Kidney epithelial cell (primary cell): ENCODE data around the gene PHACTR3. TPM values are rescaled to one million over a fixed set of nuclear protein-coding genes. Genes with fewer than 3 reads are reported as not detected.
"Not testable (repeated sequence)": the region's sequence is repeated elsewhere in the genome, so short reads cannot be mapped to it uniquely, and the experiment has no call there.

Experiments used
- DNase-seq: peaks from one replicate; pipeline ENCODE4 v3.0.0-alpha.2; 2010; ENCODE audit warnings: low read depth
- H3K27me3 ChIP-seq: 2 replicates; pipeline ENCODE4 v1.6.0; 2011; ENCODE audit warnings: low read length; ENCODE audit not compliant: control insufficient read depth, insufficient read depth
- H3K36me3 ChIP-seq: 2 replicates; pipeline ENCODE4 v1.5.1; 2011; ENCODE audit warnings: low read length; ENCODE audit not compliant: control insufficient read depth, insufficient read depth
- H3K4me3 ChIP-seq: 2 replicates; pipeline ENCODE4 v1.5.1; 2011; ENCODE audit warnings: low read depth, mild to moderate bottlenecking, control low read depth, low read length
- total RNA-seq: library from RNA; depleted of rRNA; stranded (reverse); fragments of >200 nt; gene quantifications from 2 replicates; pipeline ENCODE4 v1.2.3, GENCODE V29; 2015
- TF ChIP-seq, protein P1 (sequence below): IDR thresholded peaks from 2 replicates; pipeline ENCODE4 v1.5.1; 2011; ENCODE audit warnings: mild to moderate bottlenecking, moderate library complexity, low read length, control low read depth, inconsistent platforms; ENCODE audit not compliant: insufficient read depth, poor library complexity, severe bottlenecking

PHACTR3 gene
- total RNA-seq = 0.14 TPM in 1 of 2 replicates, not detected in the other

DNA sequence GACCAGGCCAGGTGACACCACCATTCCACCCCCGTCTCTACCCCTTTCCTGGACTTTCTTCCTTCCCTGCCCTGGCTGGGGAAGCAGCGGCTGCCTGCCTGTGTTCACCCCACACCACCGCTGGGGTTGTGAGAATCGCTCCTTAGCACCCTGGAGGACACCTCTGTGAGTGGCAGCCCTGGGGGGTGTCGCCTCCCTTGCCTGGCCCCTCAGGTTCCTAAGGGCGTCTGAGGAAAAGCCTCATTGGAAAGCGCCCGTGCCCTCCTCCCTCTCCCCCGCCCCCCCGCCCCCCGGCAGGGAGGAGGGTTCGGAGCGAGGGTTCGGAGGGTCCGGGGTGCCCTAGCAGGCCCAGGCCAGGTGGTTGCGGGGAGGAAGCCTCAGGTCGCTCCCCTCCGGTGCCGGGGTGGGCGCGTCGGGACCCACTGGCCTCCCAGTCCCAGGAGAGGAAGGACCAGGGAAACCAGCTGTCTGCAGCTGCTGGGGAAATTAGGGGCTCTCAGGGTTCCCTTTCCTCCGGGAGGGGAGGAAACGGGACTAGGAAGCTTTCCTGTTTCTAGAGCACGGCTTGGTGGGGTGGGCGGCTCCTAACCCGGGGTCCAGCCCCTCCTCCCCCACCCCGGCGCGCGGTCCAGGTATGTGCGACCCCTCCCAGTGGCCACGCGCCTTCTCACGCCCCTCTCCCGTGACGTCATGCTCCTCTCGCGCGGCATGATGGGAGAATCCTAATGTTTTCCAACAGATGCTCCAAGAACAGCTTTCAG is at the start of gene PHACTR3:
TSS of gene PHACTR3 (plus strand) at position 760 of the 761 bp plus-strand sequence. CDS start 475 bp downstream, outside the sequence.
- Histone ChIP-seq H3K36me3 (no peaks in the 10 kb centered on the region), H3K27me3 (peaks cover 46% of the 10 kb centered on the region), H3K4me3 (no peak within 1 kb of the TSS)
- DNase-seq = no peak
- TF ChIP-seq, protein P1, sequence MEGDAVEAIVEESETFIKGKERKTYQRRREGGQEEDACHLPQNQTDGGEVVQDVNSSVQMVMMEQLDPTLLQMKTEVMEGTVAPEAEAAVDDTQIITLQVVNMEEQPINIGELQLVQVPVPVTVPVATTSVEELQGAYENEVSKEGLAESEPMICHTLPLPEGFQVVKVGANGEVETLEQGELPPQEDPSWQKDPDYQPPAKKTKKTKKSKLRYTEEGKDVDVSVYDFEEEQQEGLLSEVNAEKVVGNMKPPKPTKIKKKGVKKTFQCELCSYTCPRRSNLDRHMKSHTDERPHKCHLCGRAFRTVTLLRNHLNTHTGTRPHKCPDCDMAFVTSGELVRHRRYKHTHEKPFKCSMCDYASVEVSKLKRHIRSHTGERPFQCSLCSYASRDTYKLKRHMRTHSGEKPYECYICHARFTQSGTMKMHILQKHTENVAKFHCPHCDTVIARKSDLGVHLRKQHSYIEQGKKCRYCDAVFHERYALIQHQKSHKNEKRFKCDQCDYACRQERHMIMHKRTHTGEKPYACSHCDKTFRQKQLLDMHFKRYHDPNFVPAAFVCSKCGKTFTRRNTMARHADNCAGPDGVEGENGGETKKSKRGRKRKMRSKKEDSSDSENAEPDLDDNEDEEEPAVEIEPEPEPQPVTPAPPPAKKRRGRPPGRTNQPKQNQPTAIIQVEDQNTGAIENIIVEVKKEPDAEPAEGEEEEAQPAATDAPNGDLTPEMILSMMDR = no peak

GRCh38 chr20:59557733-59558529 is 46.4 kb upstream of the PHACTR3 start:
- DNase-seq, H3K4me3 ChIP-seq, H3K36me3 ChIP-seq, H3K27me3 ChIP-seq: not testable (repeated sequence)

- Histone ChIP-seq H3K27me3 (no peaks in the 10 kb centered on the region), H3K4me3 (no peak overlapping the region), H3K36me3 (no peaks in the 10 kb centered on the region)
- TF ChIP-seq, protein P1 = no peak
- no peak for DNase-seq
Measured at GRCh38 chr20:59559024-59559817, 45.1 kb upstream of the PHACTR3 start.

- Histone ChIP-seq H3K36me3 (no peaks in the 10 kb centered on the region), H3K27me3 (no peaks in the 10 kb centered on the region), H3K4me3 (no peak overlapping the region)
- no peak for DNase-seq
- TF ChIP-seq, protein P1 = no peak
Measured at GRCh38 chr20:59559863-59560262, 44.5 kb upstream of the PHACTR3 start.

DNA sequence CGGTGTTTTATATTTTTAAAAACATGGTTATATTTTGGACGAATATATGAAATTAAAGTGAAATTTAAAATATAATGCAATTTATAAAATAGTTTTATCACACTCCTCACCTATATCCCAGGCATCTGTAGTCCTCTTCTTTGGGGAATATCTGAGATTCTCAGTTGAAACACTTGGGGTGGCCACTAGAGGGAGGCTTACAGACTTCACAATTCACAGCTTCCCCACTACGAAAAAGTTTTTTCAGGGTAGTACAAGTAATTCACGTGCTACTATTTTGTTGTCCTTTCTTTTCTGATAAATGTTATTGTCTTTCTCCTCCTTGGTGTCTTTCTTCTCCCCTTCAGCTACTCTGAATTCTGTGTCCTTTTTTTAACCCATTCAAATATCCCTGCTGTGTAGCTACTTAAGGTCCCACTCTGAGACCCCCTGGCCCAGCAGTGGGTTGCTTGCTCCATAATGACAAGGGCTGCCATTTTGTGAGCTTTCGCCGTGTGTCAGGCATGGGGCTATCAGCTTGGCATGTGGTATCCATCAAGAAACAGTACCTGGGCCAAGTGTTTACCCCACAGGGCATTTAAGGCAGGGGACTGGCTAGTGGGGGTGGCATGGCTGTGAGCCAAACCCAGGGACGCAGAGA is 43.6 kb upstream of the PHACTR3 start:
- Histone ChIP-seq H3K27me3 (no peaks in the 10 kb centered on the region), H3K36me3 (no peaks in the 10 kb centered on the region), H3K4me3 (no peak overlapping the region)
- TF ChIP-seq, protein P1 = peak; percentile 63
- DNase-seq = no peak
